CD4-positive, alpha-beta T cell treated with Interleukin-17A for 1 hour (primary cell): Measurements from ENCODE around the gene KIF1B.
"Not testable (repeated sequence)": the region's sequence is repeated elsewhere in the genome, so short reads cannot be mapped to it uniquely, and the experiment has no call there.

ENCODE experiments used
- DNase-seq: peaks from one replicate; pipeline ENCODE4 v3.0.0-alpha.2; 2020

KIF1B gene

DNA sequence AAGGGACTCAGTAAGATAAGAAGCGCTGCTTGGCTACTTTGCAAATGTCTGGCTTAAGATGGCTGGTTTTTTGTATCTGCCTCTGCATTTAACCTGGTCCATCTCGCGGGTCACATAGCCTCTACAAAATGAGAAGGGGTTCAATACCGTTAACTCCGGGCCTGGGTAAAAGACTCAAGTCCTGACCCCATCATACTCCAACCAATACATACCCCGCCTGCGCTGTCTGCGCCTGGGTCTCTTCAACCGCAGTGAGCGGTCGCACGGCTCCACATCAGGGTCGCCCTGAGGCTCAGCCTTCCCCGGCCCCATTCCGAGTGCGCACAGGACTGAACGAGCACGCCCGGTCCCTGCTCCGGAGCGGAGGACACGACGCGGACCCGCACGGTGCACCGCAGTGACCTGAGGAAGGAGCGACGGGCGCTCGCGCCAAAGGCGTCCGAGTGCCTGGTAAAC lies 187.9 kb downstream of the KIF1B start:
- DNase-seq = no peak

DNA sequence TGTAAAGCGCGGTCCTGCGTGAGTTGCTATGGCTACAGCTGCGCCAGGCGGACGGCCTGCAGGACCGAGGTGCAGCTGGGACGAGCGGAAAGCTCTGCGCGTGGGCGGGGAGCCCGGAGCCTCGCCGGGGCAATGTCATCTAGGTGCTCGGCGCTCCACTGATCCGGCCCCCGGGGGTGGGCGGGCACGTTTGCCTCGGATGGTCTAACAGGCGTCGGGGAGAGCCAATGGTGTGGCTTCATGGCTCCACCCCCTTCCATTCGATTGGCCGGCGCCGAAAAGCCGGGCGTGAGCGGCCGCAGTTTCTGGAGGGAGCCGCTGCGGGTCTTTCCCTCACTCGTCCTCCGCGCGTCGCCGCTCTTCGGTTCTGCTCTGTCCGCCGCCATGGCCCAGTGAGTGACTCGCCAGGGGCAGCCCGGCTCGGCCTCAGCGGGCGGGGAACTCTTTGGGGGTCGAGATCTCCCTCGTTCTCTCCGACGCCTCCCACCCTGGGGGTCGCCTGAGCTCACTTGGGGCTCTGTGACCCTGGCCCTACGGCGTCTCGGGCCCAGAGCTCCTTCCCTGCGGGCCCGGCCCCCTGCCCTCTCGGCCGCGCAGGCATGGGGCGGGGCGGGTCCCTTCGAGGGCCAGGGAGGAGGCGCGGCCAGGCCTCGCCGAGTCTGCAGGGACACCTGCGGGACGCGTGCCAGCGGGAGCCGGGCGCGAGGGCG lies 188.5 kb downstream of the KIF1B start, which contains the start of gene PGD:
Gene PGD, plus strand, starts transcription at position 331 of the 710 bp plus-strand sequence. Its CDS starts 54 bp downstream, at position 385.
- peak; percentile 97 for DNase-seq

DNA sequence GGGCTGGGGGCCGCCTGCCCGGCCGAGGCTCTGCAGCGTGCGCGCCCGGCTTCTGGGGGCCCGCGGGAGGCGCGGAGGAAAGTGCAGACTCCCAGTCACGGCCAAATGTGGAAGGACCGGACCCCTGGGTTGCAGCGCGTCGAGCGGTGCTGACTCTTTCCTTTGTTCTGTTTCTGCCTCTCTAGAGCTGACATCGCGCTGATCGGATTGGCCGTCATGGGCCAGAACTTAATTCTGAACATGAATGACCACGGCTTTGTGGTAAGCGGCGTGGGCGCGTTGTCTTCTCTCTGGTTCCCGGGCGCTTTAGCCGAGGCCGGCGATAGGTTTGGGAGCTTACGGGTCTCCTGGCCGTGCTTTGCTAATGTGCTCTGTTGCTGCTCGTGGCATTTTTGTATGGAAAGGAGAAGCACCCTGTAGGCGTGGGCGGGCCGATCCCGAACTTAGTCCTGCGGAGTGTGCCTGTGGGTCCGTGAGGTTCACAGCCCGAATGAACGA lies 189.1 kb downstream of the KIF1B start:
- DNase-seq = no peak

DNA sequence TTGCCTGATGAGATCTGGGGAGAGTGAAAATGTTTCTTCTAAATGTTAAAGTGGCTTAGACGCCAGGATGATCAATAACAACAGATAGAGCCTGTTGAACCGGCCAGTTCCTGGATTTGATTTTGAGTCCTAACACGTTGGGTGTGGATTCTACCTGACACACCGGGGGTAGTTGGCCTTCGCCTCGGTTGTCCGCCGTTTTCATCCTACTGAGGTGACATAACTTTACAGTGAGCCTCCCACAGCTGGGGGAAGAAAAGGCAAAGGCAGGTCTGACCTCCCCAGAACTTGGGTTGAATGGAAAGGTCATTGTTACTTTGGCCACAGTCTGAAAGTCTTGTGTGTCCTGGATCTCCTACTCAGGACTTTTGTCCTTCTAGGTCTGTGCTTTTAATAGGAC lies 189.6 kb downstream of the KIF1B start:
- DNase-seq = no peak

GRCh38 chr1:10401281-10401680 lies 190.9 kb downstream of the KIF1B start:
- no peak for DNase-seq

- no peak for DNase-seq
Measured at GRCh38 chr1:10402729-10403274, 192.4 kb downstream of the KIF1B start.

- no peak for DNase-seq
Measured at GRCh38 chr1:10407201-10407600, 196.8 kb downstream of the KIF1B start.

- peak; percentile 11 for DNase-seq
Measured at GRCh38 chr1:10415211-10415930, 205.0 kb downstream of the KIF1B start.

- DNase-seq = not testable (repeated sequence)
Measured at GRCh38 chr1:10415967-10416366, 205.6 kb downstream of the KIF1B start.

- not testable (repeated sequence) for DNase-seq
Measured at GRCh38 chr1:10418741-10419140, 208.4 kb downstream of the KIF1B start.

DNA sequence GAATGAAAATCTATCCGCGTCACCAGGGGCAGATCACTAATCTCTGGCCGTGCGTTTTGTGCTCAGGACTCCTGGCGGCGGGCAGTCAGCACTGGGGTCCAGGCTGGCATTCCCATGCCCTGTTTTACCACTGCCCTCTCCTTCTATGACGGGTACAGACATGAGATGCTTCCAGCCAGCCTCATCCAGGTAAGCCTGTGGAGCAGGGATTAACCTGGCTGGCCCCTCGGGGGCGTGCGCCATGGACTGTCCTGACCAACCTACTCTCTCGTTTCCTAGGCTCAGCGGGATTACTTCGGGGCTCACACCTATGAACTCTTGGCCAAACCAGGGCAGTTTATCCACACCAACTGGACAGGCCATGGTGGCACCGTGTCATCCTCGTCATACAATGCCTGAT lies 209.0 kb downstream of the KIF1B start:
- no peak for DNase-seq

DNA sequence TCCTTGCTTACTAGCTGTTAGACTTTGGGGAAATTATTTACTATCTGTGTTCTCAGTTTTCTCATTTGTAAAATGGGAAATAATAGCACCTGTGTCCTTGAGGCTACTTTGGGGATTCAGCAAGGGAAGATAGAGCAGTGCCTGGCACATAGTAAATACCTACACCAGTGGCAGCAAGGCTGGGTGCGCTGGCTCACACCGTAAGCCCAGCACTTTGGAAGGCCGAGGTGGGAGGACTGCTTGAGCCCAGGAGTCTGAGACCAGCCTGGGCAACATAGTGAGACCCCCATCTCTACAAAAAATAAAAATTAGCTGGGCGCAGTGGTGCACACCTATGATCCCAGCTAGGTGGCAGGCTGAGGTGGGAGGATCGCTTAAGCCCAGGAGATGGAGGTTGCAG lies 211.3 kb downstream of the KIF1B start:
- no peak for DNase-seq

DNA sequence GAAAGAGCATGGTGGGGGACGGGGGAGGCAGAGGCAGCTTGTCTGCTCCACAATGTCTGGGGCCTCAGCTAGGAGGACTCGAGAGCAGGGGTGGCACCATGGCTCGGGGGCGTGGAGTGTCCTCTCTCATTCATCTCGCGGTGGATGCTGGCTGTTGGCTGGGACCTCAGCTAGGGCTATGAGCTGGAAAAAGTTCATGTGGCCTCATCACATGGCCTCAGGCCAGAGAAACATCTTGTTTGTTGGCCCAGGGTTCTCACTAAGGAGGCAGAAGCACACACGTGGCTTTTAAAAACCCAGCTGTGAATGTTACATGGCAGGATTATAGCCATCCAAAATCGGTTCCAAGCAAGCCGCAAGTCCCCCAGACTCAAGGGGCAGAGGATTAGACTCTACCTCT lies 213.7 kb downstream of the KIF1B start:
- no peak for DNase-seq

GRCh38 chr1:10424651-10425050 lies 214.3 kb downstream of the KIF1B start:
- DNase-seq = no peak

DNA sequence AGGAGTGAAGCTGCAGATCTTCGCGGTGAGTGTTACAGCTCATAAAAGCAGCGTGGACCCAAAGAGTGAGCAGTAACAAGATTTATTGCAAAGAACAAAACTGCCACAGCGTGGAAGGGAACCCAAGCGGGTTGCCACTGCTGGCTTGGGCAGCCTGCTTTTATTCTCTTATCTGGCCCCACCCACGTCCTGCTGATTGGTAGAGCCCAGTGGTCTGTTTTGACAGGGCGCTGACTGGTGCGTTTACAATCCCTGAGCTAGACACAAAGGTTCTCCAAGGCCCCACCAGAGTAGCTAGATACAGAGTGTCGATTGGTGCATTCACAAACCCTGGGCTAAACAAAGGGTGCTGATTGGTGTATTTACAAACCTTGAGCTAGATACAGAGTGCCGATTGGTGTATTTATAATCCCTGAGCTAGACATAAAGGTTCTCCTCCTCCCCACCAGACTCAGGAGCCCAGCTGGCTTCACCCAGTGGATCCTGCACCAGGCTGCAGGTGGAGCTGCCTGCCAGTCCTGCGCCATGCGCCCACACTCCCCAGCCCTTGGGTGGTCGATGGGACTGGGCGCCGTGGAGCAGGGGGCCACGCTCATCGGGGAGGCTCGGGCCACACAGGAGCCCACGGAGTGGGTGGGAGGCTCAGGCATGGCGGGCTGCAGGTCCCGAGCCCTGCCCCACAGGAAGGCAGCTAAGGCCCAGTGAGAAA lies 215.6 kb downstream of the KIF1B start:
- DNase-seq = not testable (repeated sequence)

GRCh38 chr1:10426535-10426848 lies 216.1 kb downstream of the KIF1B start:
- not testable (repeated sequence) for DNase-seq

DNA sequence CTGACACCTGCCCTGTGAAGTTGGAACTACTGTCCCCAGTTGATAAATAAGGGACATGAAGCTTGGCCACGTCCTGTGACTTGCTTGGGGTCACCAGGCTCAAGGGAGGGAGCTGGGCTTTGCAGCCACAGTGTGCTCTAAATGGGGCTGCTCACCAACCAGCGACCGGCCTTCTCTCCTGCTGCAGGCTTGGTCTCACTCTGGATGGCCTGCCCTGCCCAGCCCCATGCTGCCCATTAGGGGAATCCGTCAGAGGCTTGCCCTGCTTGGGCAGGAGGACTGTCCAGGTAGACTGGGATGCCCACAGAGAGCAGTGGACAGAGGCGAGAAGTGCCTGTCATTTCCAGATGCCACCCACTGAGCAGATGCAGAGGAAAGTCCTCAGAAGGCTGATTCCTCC lies 218.6 kb downstream of the KIF1B start:
- no peak for DNase-seq

DNA sequence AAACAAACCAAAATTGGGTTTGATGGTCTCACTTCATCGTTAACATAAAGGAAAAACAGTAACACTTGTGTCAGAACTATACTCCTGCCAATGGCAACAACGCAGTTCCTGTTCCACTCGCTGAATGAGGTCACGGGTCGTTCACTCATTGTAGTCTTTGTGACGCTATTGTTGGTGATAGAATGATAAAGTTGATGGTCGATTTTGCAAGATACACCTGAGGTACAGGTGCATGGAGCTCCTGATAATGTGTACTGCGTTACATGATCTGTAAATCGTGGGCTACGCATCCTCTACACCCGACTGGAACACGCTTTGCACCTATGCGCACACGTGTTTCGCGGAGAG lies 219.5 kb downstream of the KIF1B start:
- no peak for DNase-seq

DNA sequence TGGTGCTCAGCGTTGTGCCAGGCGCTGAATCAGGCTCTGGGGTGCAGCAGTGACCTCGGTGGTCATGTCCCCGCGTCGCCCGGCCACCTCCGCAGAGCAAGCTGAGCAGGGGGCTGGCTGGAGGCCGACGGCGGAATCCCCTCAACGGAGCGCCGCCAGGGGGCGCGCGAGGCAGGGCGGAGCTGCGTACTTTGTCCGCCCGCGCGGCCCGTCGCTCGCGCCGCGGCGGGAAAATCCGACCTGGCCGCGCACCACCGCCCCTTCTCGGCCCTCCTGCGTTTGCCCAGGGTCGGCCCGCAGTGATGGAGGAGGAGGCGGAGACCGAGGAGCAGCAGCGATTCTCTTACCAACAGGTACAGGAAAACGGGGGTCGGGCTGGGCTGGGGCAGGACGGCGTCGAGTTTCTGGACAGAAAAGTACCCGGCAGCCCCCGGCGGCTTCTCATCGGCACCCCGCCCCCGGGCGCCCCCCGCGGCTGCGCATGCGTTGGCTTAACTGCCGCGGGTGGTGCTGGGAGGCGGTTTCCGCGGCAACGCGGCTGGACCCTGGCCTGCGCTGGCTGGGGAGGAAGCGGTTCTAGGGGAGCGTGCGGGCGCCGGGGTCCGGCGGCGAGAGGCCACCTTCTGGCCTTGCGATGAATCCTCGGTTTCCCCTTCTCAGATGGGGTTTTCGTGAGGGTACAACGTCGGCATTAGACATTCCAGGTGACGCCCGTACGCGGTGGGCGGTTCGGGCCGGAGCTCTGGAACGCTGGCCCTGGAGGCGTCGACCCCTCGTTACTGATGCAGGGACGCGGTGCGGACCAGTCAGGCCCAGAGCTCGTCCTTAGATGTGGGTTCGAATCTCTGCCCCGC lies 220.1 kb downstream of the KIF1B start, which contains the start of gene CENPS:
Gene CENPS, plus strand, starts transcription at position 218 of the 854 bp plus-strand sequence. Its CDS starts 85 bp downstream, at position 303.
- DNase-seq = peak; percentile 89
